GM18508 (cell line): Measurements from ENCODE around the gene RAB20.
"Not testable (repeated sequence)": the region's sequence is repeated elsewhere in the genome, so short reads cannot be mapped to it uniquely, and the experiment has no call there.

Experiments used
- ATAC-seq: cut with Tn5 transposase; IDR thresholded peaks from one replicate; pipeline ENCODE4 v1.9.1; 2021; ENCODE audit warnings: moderate number of reproducible peaks; ENCODE audit not compliant: insufficient read depth, unreplicated experiment

RAB20 gene, protein sequence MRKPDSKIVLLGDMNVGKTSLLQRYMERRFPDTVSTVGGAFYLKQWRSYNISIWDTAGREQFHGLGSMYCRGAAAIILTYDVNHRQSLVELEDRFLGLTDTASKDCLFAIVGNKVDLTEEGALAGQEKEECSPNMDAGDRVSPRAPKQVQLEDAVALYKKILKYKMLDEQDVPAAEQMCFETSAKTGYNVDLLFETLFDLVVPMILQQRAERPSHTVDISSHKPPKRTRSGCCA

DNA sequence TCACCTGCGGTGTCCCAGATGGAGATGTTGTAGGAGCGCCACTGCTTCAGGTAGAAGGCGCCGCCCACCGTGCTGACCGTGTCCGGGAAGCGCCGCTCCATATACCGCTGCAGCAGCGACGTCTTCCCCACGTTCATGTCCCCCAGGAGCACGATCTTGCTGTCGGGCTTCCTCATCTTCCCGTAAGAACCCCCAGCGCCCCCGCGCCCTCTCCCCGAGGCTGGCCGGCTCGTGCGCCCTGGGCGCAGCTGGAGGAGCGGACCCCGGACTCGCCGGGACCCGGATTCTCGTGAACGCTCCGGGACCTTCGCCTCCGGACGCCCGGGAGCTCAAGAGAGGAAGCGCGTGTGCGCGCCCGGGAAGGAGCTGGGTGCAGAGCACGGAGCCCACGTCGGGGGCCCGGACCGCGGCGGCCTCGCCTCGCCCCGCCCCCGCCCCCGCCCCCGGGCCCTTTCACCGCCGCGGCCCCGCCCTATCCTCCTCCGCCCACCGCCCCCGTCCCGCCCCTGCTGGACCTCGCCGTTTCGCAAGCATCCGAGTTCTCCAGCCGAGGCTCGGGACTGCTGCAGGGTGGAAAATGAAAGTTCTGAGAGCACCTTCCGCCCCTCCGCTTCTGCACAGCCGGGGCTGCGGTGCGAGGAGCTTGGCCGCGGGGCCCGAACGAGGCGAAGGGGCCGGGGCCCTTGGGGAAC, at the start of gene RAB20:
Gene RAB20 (minus strand): TSS at position 379 of the 692 bp plus-strand sequence. CDS start 203 bp downstream, at position 176.
- peak; percentile 57 for ATAC-seq

DNA sequence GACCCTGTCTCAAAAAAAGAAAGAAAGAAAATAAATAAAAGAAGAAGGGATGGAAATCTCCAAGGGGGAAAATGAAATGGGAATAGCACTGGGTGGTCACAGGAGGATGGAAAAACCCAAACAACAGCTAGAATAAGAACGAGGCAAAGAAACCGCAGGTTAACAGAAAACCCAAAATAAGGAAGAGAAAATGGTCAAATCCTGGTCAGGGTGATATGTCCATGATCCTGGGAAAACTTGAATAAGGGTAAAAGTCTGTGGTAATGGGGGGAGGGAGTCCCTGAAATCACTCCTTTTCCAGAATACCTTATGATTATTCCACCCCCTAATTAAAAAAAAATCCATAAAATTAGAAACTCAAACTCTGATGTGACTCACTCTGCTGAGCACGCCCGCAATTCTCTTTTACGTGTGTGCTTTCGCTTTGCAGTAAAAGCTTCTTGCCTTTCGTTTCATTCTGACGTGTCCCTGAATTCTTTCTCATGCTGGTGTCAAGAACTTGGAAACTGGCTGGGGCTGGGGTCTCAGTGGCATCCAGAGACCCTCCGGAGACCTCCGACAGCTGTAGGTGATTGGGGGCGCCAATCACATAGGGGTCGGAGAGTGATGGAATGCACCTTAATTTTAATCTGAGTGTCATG, 49.6 kb upstream of the RAB20 start:
- ATAC-seq = no peak

DNA sequence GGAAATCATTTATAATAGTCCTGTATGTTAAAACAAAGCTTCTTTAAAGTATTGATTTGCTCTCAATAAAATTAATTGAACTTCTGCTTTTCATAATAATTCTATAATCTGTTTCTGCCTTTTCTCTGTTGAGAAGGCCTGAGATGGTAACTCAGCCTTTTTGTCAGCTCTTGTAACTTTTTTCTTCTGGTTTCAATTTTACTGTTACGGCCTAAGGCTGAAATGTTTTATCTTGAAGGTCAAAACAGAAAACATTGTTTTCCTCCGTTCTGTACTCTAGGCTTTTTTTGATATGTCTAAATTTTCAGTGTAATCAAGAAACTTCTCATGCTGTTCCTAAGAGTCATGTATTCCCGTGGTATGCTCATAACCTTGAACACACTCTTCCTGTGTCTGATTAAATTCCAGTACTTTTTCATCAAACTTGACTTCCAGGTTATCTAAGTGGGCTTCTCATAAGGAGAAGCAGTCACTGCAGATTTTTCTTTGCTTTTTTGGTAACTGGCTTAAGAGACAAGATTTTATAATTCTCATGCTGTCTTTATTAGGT, 46.2 kb upstream of the RAB20 start:
- no peak for ATAC-seq

DNA sequence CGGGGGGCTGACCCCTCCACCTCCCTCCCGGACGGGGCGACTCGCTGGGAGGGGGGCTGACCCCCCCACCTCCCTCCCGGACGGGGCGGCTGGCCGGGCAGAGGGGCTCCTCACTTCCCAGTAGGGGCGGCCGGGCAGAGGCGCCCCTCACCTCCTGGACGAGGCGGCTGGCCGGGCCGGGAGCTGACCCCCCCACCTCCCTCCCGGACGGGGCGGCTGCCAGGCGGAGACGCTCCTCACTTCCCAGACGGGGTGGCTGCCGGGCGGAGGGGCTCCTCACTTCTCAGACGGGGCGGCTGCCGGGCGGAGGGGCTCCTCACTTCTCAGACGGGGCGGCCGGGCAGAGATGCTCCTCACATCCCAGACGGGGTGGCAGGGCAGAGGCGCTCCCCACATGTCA, 44.8 kb upstream of the RAB20 start:
- not testable (repeated sequence) for ATAC-seq

DNA sequence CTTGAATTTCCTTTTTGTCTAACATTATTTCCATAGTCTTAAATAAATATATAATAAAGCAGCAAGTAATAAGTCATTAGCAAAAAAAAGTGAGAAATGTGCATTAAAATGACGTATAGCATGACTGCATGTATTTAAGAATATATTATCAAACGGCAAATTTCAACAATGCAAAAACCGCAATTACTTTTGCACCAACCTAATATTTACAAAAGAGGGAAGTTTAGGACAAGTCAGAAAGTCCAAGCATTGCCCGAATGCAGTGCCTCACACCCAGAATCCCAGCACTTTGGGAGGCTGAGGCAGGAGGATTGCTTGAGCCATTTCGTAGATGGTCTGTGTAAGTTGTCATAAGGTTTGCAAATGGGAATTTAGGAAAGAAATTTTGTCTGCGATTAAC, 43.6 kb upstream of the RAB20 start:
- ATAC-seq = no peak

DNA sequence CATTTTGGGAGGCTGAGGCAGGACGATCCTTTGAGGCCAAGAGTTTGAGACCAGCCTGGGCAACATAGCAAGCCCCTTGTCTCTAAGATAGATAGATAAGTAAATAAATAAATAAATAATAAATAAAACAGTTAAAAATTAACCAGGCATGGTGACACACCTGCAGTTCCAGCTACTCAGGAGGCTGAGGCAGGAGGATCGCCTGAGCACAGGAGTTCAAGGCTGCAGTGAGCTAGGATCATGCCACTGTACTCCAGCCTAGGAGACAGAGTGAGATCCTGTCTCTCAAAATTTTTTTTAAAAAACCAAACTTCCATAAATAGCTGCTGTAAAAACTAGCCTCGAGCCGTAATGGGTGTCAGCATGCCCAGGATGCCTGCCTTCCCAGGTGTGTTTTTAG, 39.5 kb upstream of the RAB20 start:
- ATAC-seq = no peak

DNA sequence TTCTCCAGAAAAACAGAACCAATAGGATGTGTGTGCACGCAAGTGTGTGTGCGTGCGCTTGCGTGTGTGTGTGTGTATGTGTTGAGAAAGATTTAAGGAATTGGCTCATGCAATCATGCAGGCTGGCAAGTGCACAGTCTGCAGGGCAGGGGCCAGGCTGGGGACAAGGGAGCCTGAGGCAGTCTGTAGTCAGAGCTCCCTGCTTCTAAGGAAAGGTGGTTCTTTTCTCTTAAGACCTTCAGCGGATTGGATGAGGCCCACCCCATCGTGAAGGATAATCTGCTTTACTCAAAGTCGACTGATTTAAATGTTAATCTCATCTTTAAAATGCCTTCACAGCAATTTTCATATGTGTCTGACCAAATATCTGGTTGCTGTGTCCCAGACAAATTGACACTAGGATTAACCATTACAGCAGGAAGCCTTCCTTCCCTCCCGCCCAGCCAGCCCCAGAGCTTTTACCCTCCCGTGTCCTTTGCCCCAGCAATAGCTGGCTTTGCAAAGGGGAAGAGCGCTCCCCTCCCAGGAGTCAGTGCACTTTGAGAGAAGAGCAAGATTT, 38.8 kb upstream of the RAB20 start:
- ATAC-seq = no peak

DNA sequence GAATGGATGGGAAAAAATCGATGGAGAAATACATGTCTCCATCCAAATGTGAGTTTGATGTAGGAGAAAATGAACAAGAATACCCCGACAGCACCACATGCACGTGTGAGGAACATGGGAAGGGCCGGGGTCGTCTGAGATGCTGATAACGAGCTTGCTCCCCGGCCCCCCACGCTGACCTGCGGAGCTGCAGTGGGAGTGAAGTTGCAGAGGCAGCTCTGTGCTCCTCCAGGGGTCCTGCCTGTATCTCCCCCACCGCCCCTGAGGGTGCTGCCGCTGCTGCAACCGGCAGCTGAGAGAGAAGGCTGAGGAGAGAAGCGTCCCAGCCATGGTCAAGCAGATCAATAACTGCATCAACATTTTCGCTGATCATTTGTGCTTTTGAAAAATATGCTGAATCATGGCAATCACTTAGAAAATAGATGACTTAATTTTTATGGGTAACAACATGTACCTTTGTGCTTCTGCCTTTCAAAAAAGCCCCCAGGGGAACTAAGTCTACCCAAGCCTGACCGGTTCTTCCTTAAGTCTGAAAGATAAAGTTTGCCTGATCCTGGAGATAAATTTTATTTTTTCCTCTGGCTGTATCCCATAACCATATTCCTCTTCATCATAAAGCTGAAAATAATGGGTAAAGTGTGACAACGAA, 35.6 kb upstream of the RAB20 start:
- no peak for ATAC-seq

DNA sequence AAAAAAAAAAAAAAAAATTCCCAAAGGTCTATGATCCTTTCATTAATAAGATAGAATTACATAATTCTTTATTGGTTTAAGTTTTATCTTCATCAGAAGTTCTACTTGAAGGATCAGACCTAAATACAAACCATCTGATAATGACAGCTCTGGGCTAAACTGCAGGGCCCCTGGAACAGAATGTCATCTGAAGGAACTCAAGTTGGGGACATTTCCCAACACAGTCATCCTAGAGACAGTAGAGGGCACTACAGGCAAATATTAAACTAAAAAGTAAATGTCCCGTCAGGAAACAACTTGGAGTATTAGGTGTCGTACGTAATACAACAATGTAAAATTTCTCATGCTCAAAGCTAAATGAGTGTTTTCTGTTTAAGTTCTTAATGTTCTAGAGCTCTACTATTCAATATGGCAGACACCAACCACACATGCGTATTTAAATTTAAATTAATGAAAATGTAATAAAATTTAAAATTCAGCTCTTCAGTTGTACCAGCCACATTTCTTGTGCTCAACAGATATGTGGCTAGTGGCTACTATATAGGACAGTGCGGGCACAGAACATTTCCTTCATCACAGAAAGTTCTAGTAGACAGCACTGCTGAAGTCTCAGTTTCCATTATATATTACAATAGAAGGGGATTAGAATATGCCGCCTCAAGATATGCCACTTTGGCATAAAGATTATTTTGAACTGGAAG, 32.1 kb upstream of the RAB20 start:
- peak; percentile 80 for ATAC-seq

DNA sequence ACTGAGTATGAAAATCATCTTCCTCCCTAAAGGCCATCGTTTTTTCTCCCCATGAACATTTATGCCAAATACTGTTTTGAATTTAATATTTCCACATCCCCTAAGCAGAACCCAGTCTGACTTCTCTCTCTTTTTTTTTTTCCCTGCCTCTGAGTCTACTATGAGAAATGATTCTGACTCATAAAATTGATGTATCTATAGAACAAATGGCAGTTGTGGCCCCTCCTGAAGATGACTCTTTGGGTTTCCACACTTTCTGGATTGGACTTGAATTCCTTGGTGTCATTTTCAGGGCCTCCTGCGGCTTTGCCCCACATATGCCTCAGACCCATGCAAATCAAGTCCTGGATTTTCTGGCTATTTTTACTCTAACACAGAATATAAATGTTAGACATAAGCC, 31.1 kb upstream of the RAB20 start:
- ATAC-seq = no peak

DNA sequence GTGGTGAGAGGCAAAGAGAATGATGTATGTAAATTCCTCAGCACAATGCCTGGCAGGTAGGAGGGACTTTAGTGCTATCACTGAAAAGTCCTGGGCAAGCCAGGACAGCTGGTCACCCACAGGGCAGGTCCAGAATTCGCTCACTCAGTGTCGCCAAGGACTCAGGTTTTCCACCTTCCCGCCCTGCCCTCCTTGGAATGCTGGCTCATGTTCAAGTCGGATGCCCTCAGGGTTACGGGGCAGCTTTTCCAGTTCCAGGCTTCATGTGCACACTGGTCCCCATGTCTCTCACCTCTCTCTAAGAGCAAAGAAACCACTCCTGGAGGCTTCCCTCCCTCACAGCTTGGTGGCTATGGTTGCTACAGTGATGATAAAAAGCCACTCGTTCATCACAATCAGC, 29.1 kb upstream of the RAB20 start:
- ATAC-seq = no peak

DNA sequence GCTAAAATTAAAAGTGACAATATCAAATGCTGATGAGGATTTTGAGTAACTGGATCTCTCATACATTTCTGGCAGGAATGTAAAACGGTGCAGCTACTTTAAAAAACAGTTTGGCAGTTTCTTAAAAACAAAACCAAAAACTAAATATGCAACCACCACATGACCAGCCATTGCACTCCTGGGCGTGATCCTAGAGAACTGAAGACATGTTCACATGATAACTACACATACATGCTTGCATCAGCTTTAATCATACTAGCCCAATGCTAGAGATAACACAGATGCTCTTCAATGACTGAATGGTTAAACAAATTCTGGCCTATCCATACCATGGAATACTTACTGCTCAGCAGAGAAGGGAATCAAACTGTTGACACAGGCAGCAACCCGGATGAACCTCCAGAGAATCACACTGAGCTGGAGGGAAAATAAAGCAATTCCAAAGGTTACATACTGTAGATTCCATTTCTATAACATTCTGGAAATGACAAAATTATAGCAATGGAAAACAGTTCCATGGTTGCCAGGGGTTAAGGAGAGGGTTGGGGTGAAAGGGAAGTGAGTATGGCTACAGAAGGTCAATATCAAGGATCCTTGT, 28.4 kb upstream of the RAB20 start:
- ATAC-seq = no peak

DNA sequence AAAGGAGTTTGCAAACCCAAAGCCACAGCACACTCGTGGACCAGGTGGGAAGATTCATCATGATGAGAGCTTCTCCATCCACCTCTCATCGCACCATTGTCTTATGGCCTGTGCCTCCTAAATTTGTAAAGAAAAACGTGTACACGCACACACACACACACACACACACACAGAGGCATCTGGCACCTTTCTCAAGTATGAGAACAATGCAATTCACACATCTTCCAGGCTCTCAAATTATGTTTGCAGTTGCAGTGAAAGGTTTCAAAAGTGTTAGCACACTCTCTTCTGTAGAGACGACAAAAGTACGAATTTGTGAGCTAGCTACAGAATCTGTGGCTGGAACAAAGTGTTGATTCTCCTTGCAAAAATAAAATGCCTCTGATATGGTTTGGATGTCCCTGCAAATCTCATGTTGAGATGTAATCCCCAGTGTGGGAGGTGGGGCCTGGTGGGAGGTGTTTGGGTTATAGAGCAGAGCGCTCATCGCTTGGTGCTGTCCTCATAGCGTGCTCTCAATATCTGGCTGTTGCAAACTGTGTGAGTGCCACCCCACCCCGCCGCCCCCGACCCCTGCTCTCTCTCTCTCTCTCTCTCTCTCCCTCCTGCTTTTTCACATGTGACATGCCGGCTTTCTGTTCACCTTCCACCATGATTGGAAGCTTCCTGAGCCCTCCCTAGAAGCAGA, 21.8 kb upstream of the RAB20 start:
- no peak for ATAC-seq

DNA sequence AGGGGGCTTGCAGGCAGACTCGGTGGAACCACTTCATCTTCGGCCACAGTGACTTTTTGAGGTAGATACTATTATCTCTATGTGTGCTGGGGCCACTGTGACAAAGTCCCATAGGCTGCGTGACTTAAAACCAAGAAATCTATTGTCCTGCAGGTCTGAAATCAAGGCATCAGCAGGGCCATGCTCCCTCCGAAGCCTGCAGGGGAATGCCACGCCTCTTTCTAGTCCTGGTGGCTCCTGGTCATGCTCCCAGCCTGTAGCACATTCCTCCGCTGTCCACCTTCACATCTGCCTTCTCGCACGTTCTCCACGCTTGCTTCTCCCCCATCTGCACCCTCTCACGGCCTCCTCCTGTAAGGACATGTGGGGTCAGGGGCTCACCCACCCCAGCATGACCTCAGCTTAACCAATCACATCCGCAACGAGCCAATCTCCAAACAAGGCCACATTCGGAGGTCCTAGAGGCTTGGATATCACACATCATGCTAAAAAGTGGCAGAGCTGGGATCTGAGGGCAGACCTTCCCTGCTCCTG, 21.0 kb upstream of the RAB20 start:
- no peak for ATAC-seq

DNA sequence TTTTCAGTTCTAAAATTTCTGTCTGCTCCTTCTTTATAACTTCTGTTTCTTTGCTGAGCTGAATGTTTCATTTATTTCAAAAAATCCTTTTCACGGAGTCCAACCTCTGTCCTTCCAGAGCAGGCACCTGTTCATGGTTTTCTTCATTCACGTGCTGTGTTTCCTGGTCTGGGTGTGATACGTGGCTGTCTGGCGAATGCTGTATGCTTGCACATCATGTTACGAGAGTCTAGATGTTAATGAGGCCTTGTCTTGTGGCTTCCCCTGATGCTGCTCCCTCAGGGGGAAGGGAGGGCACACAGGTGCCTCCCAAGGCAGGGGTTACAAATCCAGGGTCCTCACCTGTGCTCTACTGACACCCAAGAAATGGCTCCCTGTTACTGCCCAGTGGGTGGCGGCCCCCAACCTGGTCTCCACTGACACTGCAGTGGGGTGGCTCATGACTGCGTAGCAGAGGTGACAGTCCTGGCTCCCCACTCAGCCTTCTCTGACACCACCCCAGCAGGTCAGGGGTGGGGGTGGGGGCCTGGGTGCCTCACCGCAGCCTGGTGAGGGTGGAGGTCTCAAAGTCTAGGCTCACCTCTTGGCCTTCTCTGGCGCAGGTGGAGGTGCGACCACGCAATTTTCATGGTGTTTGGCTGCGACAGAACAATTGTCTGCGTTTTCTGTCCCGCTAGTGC, 20.1 kb upstream of the RAB20 start:
- no peak for ATAC-seq

DNA sequence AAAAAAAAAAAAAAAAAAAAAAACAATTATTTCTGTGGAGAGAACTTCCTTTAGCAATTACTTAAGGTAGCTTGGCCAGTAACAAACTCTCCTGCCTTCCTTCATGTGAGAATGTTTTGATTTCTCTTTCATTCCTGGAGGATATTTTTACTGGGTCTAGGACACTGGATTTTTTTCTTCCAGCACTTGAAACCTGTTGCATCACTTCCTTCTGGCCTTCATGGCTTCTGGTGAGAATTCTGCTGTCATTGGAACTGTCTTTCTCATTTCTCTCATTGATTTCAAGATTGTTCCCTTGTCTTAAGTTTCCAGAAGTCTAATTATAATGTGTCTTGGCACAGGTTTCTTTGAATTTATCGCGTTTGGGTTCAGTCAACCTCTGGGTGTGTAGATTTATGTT, 19.3 kb upstream of the RAB20 start:
- ATAC-seq = no peak

DNA sequence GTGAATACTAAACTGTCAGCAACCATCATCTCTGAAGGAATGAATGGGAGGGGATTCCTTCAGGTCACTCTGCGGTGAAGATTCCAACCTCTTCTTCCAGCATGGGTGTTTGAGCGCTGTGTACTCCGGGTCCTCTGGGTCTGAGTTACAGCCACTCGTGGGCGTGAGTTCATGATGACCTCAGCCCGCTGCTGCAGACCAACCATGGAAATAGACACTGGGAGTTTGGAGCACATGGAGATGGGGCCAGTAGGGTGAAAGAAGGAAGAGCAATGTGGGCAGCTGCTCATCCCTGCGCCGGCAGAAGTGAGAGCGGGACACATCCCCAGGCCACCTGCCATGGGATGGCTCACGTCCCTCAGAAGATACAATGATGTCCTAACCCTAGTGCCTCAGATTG, 16.8 kb upstream of the RAB20 start:
- no peak for ATAC-seq

DNA sequence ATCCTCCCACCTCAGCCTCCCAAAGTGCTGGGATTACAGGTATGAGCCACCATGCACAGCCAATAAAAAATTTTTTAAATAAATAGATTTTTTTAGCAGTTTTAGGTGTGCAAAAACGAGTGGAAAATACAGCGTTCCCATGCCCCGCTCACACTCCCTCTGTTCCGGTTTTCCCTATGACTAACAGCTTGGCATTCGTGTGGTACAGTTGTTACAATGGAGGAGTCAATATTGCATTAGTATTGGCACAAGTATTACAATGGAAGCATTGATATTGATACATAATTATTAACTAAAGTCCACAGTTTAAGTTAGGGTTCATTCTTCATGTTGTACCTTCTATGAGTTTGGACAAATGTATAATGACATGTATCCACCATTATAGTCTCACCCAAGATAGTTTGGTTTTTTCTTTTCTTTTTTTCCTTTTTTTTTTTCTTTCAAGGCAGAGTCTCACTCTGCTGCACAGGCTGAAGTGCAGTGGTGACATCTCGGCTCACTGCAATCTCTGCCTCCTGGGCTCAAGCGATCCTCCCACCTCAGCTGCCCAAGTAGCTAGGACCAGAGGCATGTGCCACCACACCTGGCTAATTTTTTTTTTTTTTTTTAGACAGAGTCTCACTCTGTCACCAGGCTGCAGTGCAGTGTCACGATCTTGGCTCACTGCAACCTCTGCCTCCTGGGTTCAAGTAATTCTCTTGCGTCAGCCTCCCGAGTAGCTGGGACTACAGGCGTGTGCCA, 15.4 kb upstream of the RAB20 start:
- ATAC-seq = no peak
